CD4-positive, alpha-beta T cell (primary cell): ENCODE data around the gene CROCC. TPM values are rescaled to one million over a fixed set of nuclear protein-coding genes. Genes with fewer than 3 reads are reported as not detected.

ENCODE experiments used
- ATAC-seq: fragments of 200-7000 bp; cut with Tn5 transposase; one replicate; pipeline ENCODE4 v1.10.0; 2022; ENCODE audit warnings: mild to moderate bottlenecking; ENCODE audit not compliant: poor library complexity
- CTCF ChIA-PET: fragments of 350-600 bp; sonication (Branson Sonifier 250); formaldehyde crosslinking; loops from one replicate; lab custom pipeline; 2021; ENCODE audit warnings: antibody characterized with exemption, inconsistent platforms; lab: Charles Lee
- POLR2A ChIA-PET: fragments of 350-600 bp; sonication (Branson Sonifier 250); formaldehyde crosslinking; loops from one replicate; lab custom pipeline; 2021; ENCODE audit warnings: antibody characterized with exemption, inconsistent platforms; lab: Charles Lee
- DNase-seq, 14 experiments: peaks; one replicate each; pipeline ENCODE4 v3.0.0-alpha.2; 2013 to 2020; ENCODE audit warnings: mixed read lengths in 2 of 14
- H3K27ac ChIP-seq, 2 donors: one replicate each; pipeline versions ENCODE4 v1.5.1 to v1.7.0; 2013; ENCODE audit warnings: low read length in 2 of 2, low read depth in 1 of 2, mild to moderate bottlenecking in 1 of 2
- H3K27me3 ChIP-seq, 2 experiments: 1 replicate in 1 of 2; 2 replicates in 1 of 2; pipeline versions ENCODE4 v1.6.1 to v1.7.0; 2013; ENCODE audit warnings: low read length in 2 of 2, control low read depth in 1 of 2, mild to moderate bottlenecking in 1 of 2, moderate library complexity in 1 of 2; ENCODE audit not compliant: insufficient read depth in 2 of 2, control insufficient read depth in 1 of 2
- H3K36me3 ChIP-seq: one replicate; pipeline ENCODE4 v1.6.1; 2013; ENCODE audit warnings: low read length, control low read depth; ENCODE audit not compliant: insufficient read depth
- H3K4me1 ChIP-seq: one replicate; pipeline ENCODE4 v1.6.1; 2013; ENCODE audit warnings: low read length, control low read depth; ENCODE audit not compliant: insufficient read depth
- H3K4me3 ChIP-seq: one replicate; pipeline ENCODE4 v1.5.1; 2013; ENCODE audit warnings: mild to moderate bottlenecking, low read length, moderate library complexity
- H3K9me3 ChIP-seq, 2 experiments: 1 replicate in 1 of 2; 2 replicates in 1 of 2; pipeline versions ENCODE4 v1.6.1 to v1.7.0; 2013; ENCODE audit warnings: low read length in 2 of 2, mild to moderate bottlenecking in 2 of 2, control low read depth in 1 of 2, moderate library complexity in 1 of 2; ENCODE audit not compliant: control insufficient read depth in 1 of 2, insufficient read depth in 1 of 2
- H3K27ac Mint-ChIP-seq: one replicate; pipeline ENCODE4 v1.8.0; 2020; ENCODE audit warnings: mixed read lengths
- H3K27me3 Mint-ChIP-seq: one replicate; pipeline ENCODE4 v1.8.0; 2021; ENCODE audit warnings: mixed read lengths
- H3K36me3 Mint-ChIP-seq: one replicate; pipeline ENCODE4 v1.8.0; 2021; ENCODE audit warnings: low read depth, mixed read lengths
- H3K4me1 Mint-ChIP-seq: one replicate; pipeline ENCODE4 v1.8.0; 2021; ENCODE audit warnings: low read depth, mixed read lengths
- H3K4me3 Mint-ChIP-seq: one replicate; pipeline ENCODE4 v1.8.0; 2020; ENCODE audit warnings: mild to moderate bottlenecking, mixed read lengths
- H3K9me3 Mint-ChIP-seq: one replicate; pipeline ENCODE4 v1.8.0; 2020; ENCODE audit warnings: mixed read lengths
- CTCF ChIP-seq: fragments of 200-600 bp; IDR thresholded peaks from one replicate; pipeline ENCODE4 v1.8.0; 2022; ENCODE audit warnings: antibody characterized with exemption, mild to moderate bottlenecking
- intact Hi-C, 2 experiments: fragments of 100-400 bp; cut with DNase I in 1 of 2; cut with micrococcal nuclease in 1 of 2; formaldehyde crosslinking; loops; one replicate each; pipeline versions ENCODE4 v1.15.1 to v1.9.0; 2023 to 2025; cut with DNase I, micrococcal nuclease
- total RNA-seq, 174 experiments: library from RNA in 2 of 174; stranded (reverse) in 2 of 174; gene quantifications; one replicate each; pipeline ENCODE4 v1.2.3 and lab custom pipeline; 2021 to 2026

CROCC gene
- total RNA-seq, 2 experiments from 2014 or later, result 47.4 to 49.7 TPM

DNA sequence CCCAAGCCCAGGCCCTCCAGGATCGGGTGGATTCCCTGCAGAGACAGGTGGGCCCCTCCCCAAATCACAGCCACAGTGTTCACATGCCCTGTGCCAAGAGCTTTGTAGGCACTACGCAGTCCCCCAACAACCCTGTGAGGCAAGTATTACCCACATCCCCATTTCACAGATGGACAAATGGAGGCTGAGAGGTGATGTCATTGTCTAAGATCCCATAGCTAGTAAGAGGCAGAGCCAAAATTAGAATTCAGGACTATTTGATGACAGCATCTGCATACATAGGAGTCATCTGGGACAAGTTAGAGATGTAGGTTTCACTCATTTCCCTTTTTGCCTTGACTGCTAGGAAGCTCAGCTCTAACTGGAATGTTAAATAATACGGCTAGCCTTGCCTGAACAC lies 46.6 kb downstream of the CROCC start:
- Histone ChIP-seq H3K4me1 (no peaks in the 10 kb centered on the region), H3K4me3 (no peak overlapping the region), H3K9me3 (no peaks in the 10 kb centered on the region), H3K27ac (no peak overlapping the region), H3K27me3 (no peaks in the 10 kb centered on the region), H3K36me3 (peaks cover 33% of the 10 kb centered on the region)
- H3K4me1 Mint-ChIP-seq, result no peaks in the 10 kb centered on the region
- H3K27ac Mint-ChIP-seq, result no peak overlapping the region
- POLR2A ChIA-PET, result interaction anchor here (0.6 kb wide), 1 partner anchor 27 kb away, joined by 3 read pairs; no protein-coding TSS in a partner anchor
- H3K9me3 Mint-ChIP-seq, result no peaks in the 10 kb centered on the region
- ATAC-seq (no peak), DNase-seq (no peak)
- CTCF ChIA-PET, result no interaction called here
- no peak for TF ChIP-seq CTCF
- H3K36me3 Mint-ChIP-seq, result peaks cover 24% of the 10 kb centered on the region
- intact Hi-C loops, result no loop called here
- no peaks in the 10 kb centered on the region for H3K27me3 Mint-ChIP-seq
- no peak overlapping the region for H3K4me3 Mint-ChIP-seq

DNA sequence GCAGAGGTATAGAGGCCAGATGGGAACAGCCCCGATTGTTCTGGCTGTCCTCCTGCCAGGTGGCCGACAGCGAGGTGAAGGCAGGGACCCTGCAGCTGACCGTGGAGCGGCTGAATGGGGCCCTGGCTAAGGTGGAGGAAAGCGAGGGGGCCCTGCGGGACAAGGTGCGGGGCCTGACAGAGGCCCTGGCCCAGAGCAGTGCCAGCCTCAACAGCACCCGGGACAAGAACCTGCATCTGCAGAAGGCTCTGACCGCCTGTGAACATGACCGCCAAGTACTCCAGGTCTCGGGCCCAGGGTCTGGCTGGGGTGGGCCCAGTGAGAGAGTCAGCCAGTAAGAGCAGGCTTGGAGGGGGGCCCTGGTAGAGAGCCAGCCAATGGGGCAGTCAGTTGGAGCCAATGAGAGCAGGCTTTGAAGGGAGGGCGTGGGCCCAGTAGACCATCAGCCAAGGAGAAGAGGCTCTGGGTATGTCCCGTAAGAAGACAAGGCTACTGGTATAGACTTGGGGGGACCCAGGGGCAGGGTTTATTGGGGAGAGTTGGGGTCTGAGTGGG lies 47.4 kb downstream of the CROCC start:
- H3K36me3 Mint-ChIP-seq, result peaks cover 24% of the 10 kb centered on the region
- H3K4me1 ChIP-seq, result no peaks in the 10 kb centered on the region
- H3K27me3 ChIP-seq, result no peaks in the 10 kb centered on the region
- no peaks in the 10 kb centered on the region for H3K27me3 Mint-ChIP-seq
- no peaks in the 10 kb centered on the region for H3K9me3 ChIP-seq
- H3K27ac ChIP-seq, result no peak overlapping the region
- TF ChIP-seq CTCF, result no peak
- intact Hi-C loops, result no loop called here
- CTCF ChIA-PET, result no interaction called here
- no peak overlapping the region for H3K4me3 Mint-ChIP-seq
- POLR2A ChIA-PET, result no interaction called here
- ATAC-seq, result no peak
- no peaks in the 10 kb centered on the region for H3K9me3 Mint-ChIP-seq
- no peak overlapping the region for H3K4me3 ChIP-seq
- H3K36me3 ChIP-seq, result peaks cover 33% of the 10 kb centered on the region
- H3K4me1 Mint-ChIP-seq, result no peaks in the 10 kb centered on the region
- H3K27ac Mint-ChIP-seq, result no peak overlapping the region
- no peak for DNase-seq

DNA sequence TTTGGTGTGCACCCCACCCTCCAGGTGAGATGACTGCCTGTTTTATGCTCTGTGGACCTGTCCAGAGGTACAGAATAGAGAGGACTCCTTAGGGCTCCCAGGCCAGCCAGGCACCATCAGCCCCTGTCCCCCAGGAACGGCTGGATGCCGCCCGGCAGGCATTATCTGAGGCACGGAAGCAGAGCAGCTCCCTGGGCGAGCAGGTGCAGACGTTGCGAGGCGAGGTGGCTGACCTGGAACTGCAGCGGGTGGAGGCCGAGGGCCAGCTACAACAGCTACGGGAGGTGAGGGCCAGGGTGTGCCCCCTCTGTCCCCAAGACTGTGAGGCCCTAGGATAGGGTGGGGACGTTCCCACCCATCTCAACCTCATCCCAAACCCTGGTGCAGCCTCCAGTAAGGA lies 47.9 kb downstream of the CROCC start:
- H3K27me3 ChIP-seq, result no peaks in the 10 kb centered on the region
- Mint-ChIP-seq H3K27me3 (no peaks in the 10 kb centered on the region), H3K36me3 (peaks cover 24% of the 10 kb centered on the region), H3K27ac (no peak overlapping the region), H3K4me3 (no peak overlapping the region), H3K9me3 (no peaks in the 10 kb centered on the region), H3K4me1 (no peaks in the 10 kb centered on the region)
- H3K36me3 ChIP-seq, result peaks cover 33% of the 10 kb centered on the region
- H3K4me1 ChIP-seq, result no peaks in the 10 kb centered on the region
- H3K4me3 ChIP-seq, result no peak overlapping the region
- ChIA-PET CTCF (no interaction called here), POLR2A (no interaction called here)
- TF ChIP-seq CTCF, result no peak
- no peaks in the 10 kb centered on the region for H3K9me3 ChIP-seq
- intact Hi-C loops, result no loop called here
- ATAC-seq (no peak), DNase-seq (no peak)
- no peak overlapping the region for H3K27ac ChIP-seq
